ENCODE results near the gene TNK1. TPM values are rescaled to one million over a fixed set of nuclear protein-coding genes. Genes with fewer than 3 reads are reported as not detected.
A peak's percentile ranks its signal among the peaks of the same experiment; 100 is the strongest.

The TNK1 gene
- total and polyA plus RNA-seq, 2 donors (not counting 1 experiment from before 2014, with no cell fraction given) = 11.7 to 23.7 TPM

DNA sequence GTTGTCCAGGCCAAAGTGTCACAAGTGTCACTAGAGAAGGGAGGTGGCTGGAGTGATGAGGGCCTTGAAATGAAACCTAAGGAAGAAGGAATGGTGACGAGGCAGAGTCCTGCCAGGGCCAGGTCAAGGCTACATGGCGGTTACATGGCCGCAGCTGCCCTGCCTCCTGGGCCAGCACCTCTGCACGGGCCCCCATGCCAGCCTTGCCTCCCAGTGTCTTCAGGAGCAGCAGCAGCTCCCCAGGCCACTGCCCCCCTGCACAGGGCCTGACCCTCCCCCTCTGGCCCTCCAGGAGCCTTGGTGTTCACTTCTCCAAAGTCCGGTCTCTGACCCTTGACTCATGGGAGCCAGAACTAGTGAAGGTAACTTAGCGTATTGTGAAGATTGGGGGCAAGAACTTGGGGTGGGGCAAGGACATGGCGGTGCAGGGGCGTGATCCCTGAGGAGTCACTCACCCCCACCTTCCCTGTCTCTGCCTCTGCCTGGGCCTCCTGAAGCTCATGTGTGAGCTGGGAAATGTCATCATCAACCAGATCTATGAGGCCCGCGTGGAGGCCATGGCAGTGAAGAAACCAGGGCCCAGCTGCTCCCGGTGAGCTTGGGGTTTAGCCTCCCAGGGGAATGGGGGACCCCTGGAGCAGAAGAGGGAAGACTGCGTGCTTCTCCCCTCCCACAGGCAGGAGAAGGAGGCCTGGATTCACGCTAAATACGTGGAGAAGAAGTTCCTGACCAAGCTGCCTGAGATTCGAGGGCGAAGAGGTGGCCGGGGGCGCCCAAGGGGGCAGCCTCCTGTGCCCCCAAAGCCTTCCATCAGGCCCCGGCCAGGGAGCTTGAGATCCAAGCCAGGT lies 33.0 kb upstream of the TNK1 start:
- DNase-seq (peak; percentile 13), ATAC-seq (ENCODE audit: low read depth) (no peak)
- intact Hi-C loops (cut with micrococcal nuclease) = no loop called here
- Mint-ChIP-seq H3K4me3 (no peak overlapping the region), H3K9me3 (ENCODE audit: insufficient read depth) (no peaks in the 10 kb centered on the region), H3K4me1 (peaks cover 21% of the 10 kb centered on the region), H3K27ac (no peak overlapping the region), H3K27me3 (no peaks in the 10 kb centered on the region)
- Histone ChIP-seq H3K27me3 (replicated peaks in 1 of 4; ENCODE audit: control extremely low read depth in 1 of 4, control insufficient read depth in 3 of 4, insufficient read depth in 4 of 4, low read length in 3 of 4) (no peaks in the 10 kb centered on the region), H4K20me1 (ENCODE audit: control insufficient read depth, insufficient read depth, low read length, poor library complexity, severe bottlenecking) (peaks cover 39% of the 10 kb centered on the region), H3K4me1 (ENCODE audit: control insufficient read depth in 2 of 2, insufficient read depth in 2 of 2, low read length in 2 of 2) (peaks cover 10 to 19% of the 10 kb centered on the region in 2 donors), H3K4me2 (replicated peaks; ENCODE audit: low read depth, low read length, poor library complexity, severe bottlenecking) (no peak overlapping the region), H3K4me3 (ENCODE audit: control extremely low read depth in 1 of 5, extremely low read depth in 1 of 5, insufficient read depth in 1 of 5, low read depth in 2 of 5, low read length in 4 of 5) (no peak overlapping the region), H2AFZ (ENCODE audit: insufficient read depth, low read depth, low read length, poor library complexity, severe bottlenecking) (no peak overlapping the region), H3K27ac (ENCODE audit: low read length in 2 of 2) (no peak overlapping the region), H3K9me3 (ENCODE audit: control extremely low read depth in 1 of 3, control insufficient read depth in 2 of 3, insufficient read depth in 1 of 3, low read length in 2 of 3) (no peaks in the 10 kb centered on the region), H3K79me2 (ENCODE audit: control insufficient read depth, insufficient read depth, low read length) (peaks cover 24% of the 10 kb centered on the region), H3K9ac (ENCODE audit: low read length) (no peak overlapping the region), H3K36me3 (replicated peaks in 1 of 2; ENCODE audit: control extremely low read depth in 1 of 2, control insufficient read depth in 1 of 2, extremely low read depth in 1 of 2, insufficient read depth in 2 of 2, low read length in 1 of 2) (peaks cover 8 to 61% of the 10 kb centered on the region in 2 experiments)
- TF ChIP-seq, protein P1, sequence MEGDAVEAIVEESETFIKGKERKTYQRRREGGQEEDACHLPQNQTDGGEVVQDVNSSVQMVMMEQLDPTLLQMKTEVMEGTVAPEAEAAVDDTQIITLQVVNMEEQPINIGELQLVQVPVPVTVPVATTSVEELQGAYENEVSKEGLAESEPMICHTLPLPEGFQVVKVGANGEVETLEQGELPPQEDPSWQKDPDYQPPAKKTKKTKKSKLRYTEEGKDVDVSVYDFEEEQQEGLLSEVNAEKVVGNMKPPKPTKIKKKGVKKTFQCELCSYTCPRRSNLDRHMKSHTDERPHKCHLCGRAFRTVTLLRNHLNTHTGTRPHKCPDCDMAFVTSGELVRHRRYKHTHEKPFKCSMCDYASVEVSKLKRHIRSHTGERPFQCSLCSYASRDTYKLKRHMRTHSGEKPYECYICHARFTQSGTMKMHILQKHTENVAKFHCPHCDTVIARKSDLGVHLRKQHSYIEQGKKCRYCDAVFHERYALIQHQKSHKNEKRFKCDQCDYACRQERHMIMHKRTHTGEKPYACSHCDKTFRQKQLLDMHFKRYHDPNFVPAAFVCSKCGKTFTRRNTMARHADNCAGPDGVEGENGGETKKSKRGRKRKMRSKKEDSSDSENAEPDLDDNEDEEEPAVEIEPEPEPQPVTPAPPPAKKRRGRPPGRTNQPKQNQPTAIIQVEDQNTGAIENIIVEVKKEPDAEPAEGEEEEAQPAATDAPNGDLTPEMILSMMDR (IDR thresholded peaks at IDR 0.05) = no peak
- no peak for TF ChIP-seq EZH2 (IDR thresholded peaks at IDR 0.05; ENCODE audit: borderline replicate concordance, insufficient read depth, low read depth, low read length, poor library complexity, severe bottlenecking)
- WGBS (ENCODE audit: insufficient coverage) = 93% methylated on average over 16 of the region's 19 CpGs
- CTCF ChIA-PET = interaction anchor here (1.1 to 4.6 kb wide), 7 partner anchors 11 to 302 kb away, joined by 3 to 42 read pairs (median 7); partner anchors contain the start of genes ACAP1 and SLC2A4
- POLR2A ChIA-PET = interaction anchor here (0.5 to 1.3 kb wide), 4 partner anchors 11 to 178 kb away, joined by 3 to 6 read pairs (median 4); partner anchors contain the start of gene ACAP1

Measured in B cell (primary cell).